HG03039 (cell line): Measurements from ENCODE around the gene CLSTN2.

Experiments
- ATAC-seq: cut with Tn5 transposase; IDR thresholded peaks from one replicate; pipeline ENCODE4 v1.9.1; 2021; ENCODE audit warnings: mild to moderate bottlenecking, moderate library complexity; ENCODE audit not compliant: unreplicated experiment

CLSTN2 gene

DNA sequence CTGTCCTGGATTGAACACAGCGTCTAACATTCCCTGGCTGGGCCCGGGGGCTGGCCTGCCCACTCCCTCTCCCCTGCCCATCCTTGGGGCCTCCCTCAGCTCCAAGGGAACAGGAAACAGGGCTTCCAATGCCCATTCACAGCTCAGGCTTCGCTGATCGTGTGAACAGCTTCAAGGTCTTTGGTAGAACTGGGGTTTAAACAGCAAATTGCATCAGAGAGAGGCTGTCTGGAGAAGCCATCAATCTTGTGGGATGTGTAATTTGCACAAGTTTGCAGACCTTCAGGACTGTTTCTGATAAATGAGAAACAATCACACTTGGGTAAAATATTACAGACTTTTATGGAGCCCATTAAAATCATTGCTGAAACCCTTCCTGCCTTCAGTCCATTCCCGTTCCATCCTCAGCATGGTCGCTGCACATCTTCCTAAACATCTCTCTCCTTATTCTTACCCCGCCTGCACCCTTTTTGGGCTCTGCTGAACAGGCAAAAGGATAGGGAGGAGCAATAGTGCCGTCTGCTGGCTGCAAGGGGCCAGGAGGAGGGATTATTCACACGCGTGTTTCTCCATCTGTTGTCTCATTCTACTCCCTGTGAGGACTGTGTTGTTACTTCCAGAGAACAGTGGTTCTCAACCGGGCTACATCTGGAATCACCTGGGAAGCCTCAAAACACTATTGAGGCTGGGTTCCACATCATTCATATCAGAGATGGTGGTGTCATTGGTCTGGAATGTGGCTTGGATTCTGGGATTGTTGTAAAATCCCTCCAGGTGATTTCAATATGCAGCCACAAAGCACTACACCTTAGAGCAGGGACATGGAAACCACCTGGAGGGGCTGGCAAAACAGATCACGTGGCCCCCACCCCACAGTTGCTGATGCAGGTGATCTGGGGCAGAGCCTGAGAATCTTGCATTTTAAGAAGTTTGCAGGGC is 116.3 kb downstream of the CLSTN2 start:
- ATAC-seq: no peak

DNA sequence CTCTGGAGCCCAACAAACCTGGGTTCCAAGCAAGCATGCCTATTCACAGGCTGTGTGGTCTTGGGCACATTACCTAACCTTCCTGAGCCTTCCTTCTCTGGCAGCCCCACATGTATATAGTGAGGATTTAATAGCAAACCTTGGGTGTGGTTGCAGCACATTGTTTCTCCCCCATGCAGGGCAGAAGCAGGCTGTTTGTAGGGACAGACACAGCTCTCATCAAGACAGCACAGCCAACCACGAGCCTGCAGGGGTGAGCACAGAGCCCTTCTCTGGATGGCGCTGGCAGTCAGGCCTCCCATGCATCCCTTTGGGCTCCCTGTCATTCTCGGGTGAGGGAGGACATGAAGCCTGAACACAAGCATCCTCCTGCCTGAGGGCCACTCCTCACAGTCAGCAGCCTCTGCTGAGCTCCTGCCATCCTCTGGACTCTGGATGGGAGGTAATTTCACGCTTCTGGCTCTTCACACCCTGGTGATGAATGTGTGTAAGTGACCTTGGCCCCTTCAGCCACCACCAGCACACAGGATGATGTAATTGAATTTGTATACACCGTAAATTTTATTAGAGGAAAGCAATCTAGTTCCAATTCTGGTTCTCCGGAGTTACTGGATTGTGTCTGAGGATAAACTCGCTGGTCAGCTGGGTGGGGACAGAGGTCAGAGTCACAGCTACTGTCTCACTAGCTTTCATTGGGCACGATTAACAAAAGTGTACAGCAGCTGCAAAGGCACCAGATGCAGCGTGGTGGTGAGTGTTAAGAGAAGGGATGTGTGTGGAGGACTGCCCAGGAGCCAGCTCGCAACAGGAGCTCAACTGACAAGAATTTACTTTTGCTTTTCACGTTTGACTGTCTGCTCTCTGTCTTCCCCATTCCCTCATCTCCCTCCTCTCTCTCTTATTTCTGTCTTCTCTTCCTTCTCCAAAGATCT is 118.1 kb downstream of the CLSTN2 start:
- ATAC-seq: no peak

DNA sequence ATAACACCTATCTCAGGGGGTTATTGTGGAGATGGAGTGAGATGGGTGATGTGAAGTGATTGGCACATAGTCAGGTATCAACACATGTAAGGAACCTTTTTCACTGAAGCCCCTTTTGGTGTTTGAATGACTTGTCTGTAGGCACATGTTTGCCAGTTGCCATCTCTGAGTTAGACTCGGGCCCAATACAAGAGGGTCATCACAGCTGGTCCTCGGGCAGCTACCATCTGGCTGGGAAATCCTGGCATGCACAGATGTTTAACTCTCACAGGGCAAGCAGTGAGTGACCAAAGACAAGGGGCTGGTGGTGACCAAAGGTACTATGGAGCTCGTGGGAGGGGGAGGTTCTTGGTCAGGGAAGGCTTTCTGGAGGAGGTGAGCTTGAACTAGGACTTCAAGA is 118.8 kb downstream of the CLSTN2 start:
- ATAC-seq: no peak

DNA sequence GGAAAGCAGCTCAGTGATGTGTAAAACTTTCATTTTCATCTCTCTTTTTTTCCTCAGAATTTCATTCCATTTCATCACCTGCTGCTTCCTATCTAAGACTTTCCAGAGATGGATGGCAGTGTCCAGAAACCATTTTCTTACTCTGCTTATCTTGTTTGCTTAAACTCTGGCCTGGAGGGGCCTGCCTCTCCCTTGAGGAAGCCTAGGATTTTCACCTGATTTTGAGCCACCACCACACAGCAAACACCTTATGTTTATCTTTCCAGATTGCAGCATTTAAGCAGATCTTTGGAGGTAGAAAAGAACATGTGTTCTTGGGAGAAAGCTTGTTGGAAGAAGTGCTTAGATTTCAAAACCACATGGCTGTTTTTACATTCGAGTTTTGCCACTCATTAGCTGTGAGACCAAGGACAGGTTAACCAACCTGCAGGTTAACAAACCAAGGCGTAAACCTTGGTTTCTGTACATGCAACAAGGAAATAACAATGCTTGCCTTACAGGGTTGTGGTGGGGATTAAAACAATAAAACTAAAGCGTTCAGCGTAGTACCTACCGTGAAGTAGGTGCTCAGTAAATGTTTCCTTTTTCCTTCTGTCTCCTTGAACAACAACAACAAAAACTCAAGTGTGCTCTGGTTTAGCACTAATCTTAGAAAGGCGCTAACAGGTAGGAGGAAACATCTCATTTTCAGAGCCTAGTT is 120.3 kb downstream of the CLSTN2 start:
- ATAC-seq: no peak

DNA sequence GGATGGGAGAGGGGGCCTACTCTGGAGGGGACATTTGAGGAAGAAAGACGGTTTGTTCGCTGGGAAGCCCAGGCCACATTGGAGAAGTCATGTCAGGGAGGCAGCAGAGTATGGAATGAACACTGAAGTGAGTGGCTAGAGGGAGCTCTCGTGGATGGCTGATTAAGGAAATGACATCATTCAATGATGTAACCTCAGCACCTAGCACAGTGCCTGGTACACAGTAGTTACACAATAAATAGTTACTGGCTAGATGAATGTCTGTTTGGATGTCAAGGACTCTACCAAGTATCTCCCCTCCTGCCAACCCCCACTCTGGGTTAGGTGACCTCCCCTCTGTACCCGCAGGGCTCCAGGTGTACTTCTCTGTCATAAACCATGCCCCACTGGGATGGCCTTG is 121.1 kb downstream of the CLSTN2 start:
- ATAC-seq: no peak

DNA sequence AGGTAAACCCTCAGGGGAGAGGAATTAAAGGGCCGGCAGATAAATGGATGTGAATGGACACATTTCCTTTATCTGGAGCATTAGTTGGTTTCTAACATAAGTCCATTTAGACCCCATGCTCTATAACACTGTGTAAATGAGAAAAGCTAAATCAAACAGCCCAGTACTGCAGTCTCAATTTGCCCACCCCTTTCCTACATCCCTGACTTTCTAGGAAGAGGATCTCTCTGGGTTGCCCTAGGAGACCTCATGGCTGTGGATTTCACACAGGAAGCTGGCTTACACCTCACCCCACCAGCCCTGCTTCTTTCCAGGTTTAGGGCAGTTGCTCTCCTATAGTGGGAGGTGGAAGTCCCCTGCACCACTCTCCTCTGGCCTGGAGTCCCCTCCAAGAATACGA is 126.2 kb downstream of the CLSTN2 start:
- ATAC-seq: no peak

DNA sequence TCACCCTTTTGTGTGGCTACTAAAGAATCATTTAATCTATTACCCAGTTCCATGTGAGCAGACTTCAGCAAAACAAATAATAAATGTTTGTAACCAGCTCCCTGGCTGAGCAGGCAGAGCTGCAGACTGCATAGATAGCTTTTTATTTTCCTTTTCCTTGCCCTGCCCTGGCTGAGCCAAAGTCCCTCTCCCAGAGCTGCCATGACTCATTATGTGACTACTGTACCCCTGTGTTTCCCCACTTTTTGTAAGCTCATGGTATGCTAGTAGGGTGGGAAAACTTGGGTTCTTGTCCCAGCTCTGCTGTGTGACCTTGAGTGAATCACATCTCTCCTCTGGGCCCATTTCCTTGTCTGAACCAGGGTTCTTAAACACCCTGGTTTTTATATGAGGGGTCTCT is 127.5 kb downstream of the CLSTN2 start:
- ATAC-seq: no peak

DNA sequence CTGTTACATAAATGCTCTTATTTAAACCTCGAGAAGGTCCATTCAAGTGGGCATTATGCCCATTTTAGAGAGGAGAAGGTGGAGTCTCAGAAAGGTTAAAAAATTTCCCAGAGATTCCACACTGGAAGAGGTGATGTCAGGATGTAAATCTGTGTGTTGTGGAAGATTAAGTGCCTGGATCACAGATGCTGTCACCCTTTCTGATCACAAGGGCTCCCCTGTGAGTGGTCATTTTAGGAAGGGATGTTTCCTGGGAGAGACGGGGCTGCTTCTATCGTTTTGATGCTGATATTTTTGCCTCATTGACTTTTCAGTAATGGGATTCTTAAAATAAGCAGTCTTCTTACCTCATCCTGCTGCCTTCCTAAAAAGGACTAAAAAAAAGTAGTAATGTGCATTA is 132.5 kb downstream of the CLSTN2 start:
- no peak for ATAC-seq

DNA sequence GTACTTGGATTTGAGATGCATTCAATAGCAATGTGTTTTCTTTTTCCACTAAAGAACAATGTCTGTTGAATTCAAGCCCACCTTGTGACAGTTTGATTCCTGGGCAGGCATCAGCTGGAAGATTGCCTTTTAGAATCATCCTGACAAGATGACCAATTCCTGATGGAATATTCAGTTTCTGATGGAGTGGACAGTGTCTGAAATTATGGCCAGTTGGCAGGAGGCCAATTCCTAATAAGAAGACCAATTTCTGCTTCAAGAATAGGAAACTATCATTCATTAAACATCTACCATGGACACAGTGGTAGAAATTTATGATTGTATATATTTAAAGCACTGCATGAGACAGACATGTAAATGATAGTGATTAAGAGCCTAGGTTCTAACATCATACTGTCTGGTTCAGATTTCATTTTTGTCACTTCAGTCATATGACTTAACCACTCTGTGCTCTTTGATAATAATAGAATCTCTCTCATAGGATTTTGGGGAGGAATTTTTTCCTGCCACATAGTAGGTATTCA is 133.6 kb downstream of the CLSTN2 start:
- no peak for ATAC-seq

DNA sequence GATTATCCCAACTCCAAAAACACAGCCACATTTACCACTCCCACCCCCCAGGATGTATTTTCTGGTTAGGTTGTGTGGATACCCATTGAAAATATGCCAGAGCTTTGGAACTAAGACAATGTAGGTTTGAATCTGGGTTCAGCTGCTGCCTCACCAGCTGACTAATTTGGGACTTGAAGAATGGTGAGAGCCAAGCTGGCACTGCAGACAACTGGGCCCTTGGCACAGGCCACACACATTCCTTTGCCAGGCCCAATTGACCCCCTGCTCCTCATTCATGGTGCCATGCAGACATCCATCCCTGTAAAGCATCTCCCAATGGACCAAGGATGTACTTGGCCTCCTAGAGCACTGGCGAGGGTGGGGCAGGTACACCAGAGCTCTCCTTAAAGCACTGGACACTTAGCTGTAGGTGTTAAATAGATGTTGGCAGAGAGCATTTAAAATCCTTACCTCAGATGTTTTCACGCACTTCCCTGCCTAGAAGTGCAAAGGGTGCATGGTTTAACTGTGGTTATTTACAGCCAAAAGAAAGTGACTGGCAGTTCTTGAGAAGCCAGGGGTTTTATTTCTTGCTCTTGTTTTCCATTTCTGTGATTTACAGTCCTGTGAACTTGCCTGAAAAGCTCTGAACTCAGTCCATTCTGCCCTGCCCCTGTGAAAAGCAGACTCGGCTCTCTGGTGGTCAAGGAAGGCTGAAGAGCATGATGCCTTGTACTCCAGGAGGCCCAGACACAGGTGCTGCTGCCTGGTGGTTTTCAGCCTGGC is 138.5 kb downstream of the CLSTN2 start:
- ATAC-seq: no peak

DNA sequence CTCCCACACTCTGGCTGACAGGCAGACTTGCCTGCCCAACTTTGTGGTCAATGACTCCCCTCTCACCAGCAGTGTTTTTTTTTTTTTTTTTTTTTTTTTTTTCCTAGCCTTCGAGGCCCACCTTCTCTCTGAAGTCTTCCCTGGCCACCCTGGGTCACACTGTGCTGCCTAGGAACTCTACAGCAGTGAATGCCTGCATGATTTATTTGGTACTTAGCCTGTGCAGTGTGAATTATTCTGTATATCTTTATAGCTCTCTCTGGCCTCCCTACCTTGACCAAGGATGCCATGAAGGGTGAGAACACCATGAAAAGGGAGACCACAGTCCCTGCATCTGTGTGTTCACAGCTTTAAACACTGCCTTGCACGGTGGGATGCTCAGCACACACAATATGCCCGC is 141.6 kb downstream of the CLSTN2 start:
- no peak for ATAC-seq

DNA sequence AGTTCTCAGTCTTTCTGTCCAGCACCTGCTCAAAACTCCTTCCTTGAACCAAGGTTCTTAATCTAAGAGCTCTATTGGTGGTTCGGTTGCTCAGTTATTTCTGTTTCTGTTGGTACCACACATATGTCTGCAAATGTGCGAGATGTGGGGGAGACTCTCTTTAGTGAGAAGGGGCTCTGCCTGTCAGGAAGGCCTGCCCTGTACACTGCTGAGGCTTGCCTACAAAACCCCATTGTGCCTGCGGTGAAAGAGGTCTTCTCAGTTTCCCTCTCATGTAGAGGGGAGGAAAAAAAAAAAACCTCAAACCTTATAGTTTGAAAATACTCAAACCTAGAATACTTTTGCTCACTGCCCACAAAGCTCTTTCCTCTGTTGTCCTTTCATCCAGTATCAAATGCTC is 142.4 kb downstream of the CLSTN2 start:
- ATAC-seq: no peak

DNA sequence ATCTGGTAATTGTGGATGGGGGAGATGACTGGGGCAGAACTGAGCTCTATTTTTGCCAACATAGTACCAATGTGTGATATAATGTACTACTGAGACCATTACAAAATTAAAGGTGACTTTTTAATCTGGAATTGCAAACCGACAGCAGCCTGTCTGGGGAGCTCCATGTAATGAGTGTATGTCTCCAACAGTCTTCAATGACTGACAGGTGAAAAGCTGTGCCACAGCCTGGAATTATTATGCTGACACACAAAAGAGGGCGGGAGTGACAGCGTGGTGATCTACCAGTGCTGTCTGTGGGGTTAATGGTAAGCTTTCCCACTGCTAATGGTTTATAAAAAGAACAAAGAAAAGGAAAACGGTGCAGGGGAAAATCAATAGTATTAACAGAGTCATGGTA is 143.4 kb downstream of the CLSTN2 start:
- no peak for ATAC-seq

DNA sequence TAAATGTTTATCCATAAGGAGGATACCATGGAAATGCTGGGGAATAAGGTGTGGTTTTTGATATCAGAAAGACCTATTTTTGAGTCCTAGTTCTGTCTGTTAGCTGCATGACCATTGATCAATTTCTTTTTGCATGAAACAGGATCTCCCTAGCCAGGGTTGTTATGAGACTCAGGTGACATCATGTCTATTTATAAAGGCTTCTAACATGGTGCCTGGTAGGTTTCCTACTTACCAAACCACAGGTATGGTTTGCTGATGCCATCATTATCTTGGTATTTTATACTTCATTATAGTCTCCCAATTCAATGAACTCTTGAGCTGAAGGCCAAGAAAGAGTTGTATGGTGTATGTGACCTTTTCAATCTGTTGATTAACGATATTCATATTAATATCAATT is 144.0 kb downstream of the CLSTN2 start:
- no peak for ATAC-seq

DNA sequence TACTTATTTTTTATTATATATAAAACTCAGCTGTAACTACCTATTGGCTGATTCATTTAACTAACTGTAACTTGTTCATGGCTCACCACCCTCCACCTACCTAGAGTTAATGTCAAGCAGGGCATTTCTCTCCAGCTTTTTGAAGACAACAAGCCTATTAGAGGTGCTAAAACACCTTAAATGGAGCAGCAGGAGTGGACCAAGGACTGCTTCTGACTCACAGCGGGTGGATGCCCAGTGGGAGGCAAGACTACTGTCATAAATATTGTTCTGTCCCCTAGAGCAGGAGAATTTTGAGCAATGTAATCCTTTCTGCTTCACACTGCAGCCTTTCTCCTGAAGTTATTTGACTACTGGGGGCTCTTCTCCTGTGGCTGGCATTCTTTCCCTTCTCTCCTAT is 146.9 kb downstream of the CLSTN2 start:
- ATAC-seq: no peak

DNA sequence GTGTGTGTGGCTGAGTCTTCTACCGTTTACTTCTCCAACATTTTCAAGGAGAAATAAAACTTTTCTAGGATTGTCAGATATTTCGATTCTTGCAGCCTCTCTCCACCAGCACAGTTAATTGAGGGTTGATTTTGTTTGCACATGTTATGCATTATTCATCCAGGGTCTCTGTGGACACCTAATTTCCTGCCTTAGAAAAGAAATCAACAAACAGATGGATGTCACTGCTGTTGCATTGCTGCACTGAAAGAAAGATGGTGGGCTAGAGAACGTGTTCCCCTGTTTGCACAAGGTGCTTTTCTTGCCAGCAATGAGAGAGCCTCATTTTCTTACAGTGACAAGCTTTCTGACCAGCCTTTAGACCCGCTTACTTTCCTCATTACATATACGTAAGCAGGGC is 150.0 kb downstream of the CLSTN2 start:
- no peak for ATAC-seq

DNA sequence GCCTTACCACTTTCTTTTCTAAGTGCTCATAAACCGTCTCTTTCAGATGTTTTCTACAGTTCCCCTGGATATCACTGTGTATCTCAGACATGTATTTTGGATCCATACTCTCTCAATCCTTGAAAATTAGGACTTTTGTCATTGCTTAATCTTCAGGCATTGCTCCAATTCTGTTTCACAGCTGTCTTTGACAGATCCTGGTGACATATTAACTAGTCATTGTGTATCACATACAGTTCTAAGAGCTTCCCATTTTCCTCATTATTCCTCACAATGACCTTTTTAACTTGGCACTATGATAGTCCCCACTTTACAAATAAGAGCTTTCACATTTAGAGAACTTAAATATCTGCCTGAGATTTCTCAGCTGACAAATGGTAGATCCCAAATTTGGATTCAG is 151.7 kb downstream of the CLSTN2 start:
- no peak for ATAC-seq

DNA sequence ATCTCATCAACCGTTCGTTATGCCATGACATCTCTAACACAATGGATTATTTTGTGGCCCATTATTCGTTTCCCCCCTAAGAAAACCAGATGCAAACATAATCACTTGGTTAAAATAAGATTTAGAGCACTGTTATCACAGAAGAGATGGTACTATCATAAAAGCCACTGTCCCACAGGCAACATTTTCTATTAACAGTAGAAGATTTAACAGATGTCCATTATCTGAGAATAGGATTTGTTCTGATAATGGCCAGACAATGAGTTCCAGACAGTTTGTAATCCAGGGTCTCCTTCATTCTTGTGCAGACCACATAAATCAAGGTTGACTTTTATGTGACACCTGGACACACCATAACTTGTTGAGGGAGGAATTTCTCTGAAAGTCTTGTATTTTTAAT is 153.1 kb downstream of the CLSTN2 start:
- ATAC-seq: no peak

DNA sequence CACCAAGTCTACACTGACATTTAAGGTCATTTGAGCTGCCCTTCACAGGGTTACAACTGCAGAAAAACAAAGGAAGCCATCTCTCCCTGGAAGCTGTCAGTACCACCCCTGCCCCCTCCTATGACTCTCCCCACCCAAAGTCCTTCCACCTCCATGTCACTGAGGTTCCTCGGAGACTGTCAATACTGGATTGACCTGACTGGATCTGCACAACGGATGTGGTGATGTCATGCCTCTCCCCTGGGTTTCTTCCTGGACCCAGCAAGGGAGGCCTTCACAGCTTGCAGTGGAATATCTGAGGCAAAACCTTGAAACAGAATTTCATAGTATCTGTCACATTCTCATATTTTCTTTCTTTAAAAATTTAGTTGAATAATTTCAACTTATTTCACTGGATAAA is 153.5 kb downstream of the CLSTN2 start:
- ATAC-seq: no peak

DNA sequence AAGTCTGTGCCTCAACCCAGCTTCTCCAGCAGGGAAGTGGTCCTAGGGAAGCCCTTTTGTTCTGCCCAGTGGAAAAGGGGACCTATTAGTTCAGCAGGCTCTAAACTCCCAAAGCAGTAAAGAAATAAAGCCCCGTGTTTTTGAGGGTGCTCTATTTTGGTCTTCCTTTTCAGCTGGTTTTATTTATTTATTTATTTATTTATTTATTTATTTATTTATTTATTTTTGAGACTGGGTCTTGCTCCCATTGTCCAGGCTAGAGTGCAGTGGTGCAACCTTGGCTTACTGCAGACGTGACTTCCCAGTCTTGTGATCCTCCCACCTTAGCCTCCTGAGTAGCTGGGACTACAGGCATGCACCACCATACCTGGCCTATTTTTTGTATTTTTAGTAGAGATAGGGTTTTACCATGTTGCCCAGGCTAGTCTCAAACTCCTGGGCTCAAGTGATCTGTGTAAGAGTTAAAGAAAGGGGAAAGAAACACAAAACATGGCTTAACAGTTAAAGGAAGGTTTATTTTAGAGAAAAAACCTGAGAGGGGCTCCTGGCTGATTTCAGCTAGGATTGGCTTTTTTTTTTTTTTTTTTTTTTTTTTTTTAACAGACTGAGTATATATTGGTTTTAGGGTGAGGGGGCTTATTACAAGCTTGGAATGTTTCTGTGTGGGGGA is 154.6 kb downstream of the CLSTN2 start:
- no peak for ATAC-seq
